ENCODE measurements around the gene HOXA10. TPM values are rescaled to one million over a fixed set of nuclear protein-coding genes. Genes with fewer than 3 reads are reported as not detected.

Gene HOXA10
- total and polyA plus RNA-seq, 2 experiments from 2014 or later, result 7.7 to 15.1 TPM

- H3K27me3 ChIP-seq, result peaks cover 82% of the 10 kb centered on the region
- peaks cover 4% of the 10 kb centered on the region for H3K4me1 ChIP-seq (ENCODE audit: insufficient read depth)
- H4K20me1 ChIP-seq (ENCODE audit: insufficient read depth, poor library complexity, severe bottlenecking), result peaks cover 22% of the 10 kb centered on the region
- no peaks in the 10 kb centered on the region for H3K9me2 ChIP-seq (replicated peaks; ENCODE audit: insufficient read depth)
- H3K4me2 ChIP-seq, result peak overlapping the region; percentile 90
- H3K79me2 ChIP-seq, result peaks cover 80% of the 10 kb centered on the region
- H3K9me3 ChIP-seq (ENCODE audit: low read depth), result no peaks in the 10 kb centered on the region
- no peak for DNase-seq (ENCODE audit: low spot score)
- H3K36me3 ChIP-seq (replicated peaks; ENCODE audit: insufficient read depth, low read depth), result no peaks in the 10 kb centered on the region
- H2AFZ ChIP-seq, result no peak overlapping the region
- WGBS (ENCODE audit: low lambda C conversion rate, missing lambda C conversion rate), result 13% methylated on average over 14 of the region's 14 CpGs
- TF ChIP-seq EZH2 (IDR thresholded peaks at IDR 0.05; ENCODE audit: borderline replicate concordance) (no peak), EZH2phosphoT487 (IDR thresholded peaks at IDR 0.05; ENCODE audit: low read depth, severe bottlenecking, unreplicated experiment) (no peak)
- TF ChIP-seq, protein P1, sequence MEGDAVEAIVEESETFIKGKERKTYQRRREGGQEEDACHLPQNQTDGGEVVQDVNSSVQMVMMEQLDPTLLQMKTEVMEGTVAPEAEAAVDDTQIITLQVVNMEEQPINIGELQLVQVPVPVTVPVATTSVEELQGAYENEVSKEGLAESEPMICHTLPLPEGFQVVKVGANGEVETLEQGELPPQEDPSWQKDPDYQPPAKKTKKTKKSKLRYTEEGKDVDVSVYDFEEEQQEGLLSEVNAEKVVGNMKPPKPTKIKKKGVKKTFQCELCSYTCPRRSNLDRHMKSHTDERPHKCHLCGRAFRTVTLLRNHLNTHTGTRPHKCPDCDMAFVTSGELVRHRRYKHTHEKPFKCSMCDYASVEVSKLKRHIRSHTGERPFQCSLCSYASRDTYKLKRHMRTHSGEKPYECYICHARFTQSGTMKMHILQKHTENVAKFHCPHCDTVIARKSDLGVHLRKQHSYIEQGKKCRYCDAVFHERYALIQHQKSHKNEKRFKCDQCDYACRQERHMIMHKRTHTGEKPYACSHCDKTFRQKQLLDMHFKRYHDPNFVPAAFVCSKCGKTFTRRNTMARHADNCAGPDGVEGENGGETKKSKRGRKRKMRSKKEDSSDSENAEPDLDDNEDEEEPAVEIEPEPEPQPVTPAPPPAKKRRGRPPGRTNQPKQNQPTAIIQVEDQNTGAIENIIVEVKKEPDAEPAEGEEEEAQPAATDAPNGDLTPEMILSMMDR (IDR thresholded peaks at IDR 0.05; ENCODE audit: poor library complexity), result no peak
- peak overlapping the region; percentile 57 for H3K4me3 ChIP-seq
- H3K27ac ChIP-seq, result peak overlapping the region; percentile 82
These were observed 26.9 kb upstream of the HOXA10 start for GRCh38 chr7:27200761-27201579.

- TF ChIP-seq, protein P1 (IDR thresholded peaks at IDR 0.05; ENCODE audit: poor library complexity), result no peak
- TF ChIP-seq EZH2phosphoT487 (IDR thresholded peaks at IDR 0.05; ENCODE audit: low read depth, severe bottlenecking, unreplicated experiment), result no peak
- TF ChIP-seq EZH2 (IDR thresholded peaks at IDR 0.05; ENCODE audit: borderline replicate concordance), result peak; percentile 75
- no peak within 1 kb of the TSS for H2AFZ ChIP-seq
- peaks cover under 1% of the 10 kb centered on the region for H3K4me1 ChIP-seq (ENCODE audit: insufficient read depth)
- no peaks in the 10 kb centered on the region for H3K9me3 ChIP-seq (ENCODE audit: low read depth)
- peaks cover 80% of the 10 kb centered on the region for H3K27me3 ChIP-seq
- peak within 1 kb of the TSS; percentile 82 for H3K27ac ChIP-seq
- WGBS (ENCODE audit: low lambda C conversion rate, missing lambda C conversion rate), result 1% methylated on average over 66 of the region's 99 CpGs
- H3K9me2 ChIP-seq (replicated peaks; ENCODE audit: insufficient read depth), result no peaks in the 10 kb centered on the region
- H3K36me3 ChIP-seq (replicated peaks; ENCODE audit: insufficient read depth, low read depth), result no peaks in the 10 kb centered on the region
- peak within 1 kb of the TSS; percentile 96 for H3K4me2 ChIP-seq
- peaks cover 80% of the 10 kb centered on the region for H3K79me2 ChIP-seq
- H3K4me3 ChIP-seq, result peak within 1 kb of the TSS; percentile 59
- peak; percentile 89 for DNase-seq (ENCODE audit: low spot score)
- peaks cover 27% of the 10 kb centered on the region for H4K20me1 ChIP-seq (ENCODE audit: insufficient read depth, poor library complexity, severe bottlenecking)
These were observed 26.0 kb upstream of the HOXA10 start, which contains the start of gene HOXA13 for GRCh38 chr7:27199849-27200760. TSS of gene HOXA13 (minus strand) at chr7:27200091. CDS start at chr7:27200077, 14 bp downstream.

- no peaks in the 10 kb centered on the region for H3K9me2 ChIP-seq (replicated peaks; ENCODE audit: insufficient read depth)
- peak overlapping the region; percentile 25 for H3K4me3 ChIP-seq
- TF ChIP-seq EZH2 (IDR thresholded peaks at IDR 0.05; ENCODE audit: borderline replicate concordance), result peak; percentile 63
- TF ChIP-seq, protein P1 (IDR thresholded peaks at IDR 0.05; ENCODE audit: poor library complexity), result no peak
- H2AFZ ChIP-seq, result no peak overlapping the region
- no peak for DNase-seq (ENCODE audit: low spot score)
- H3K4me1 ChIP-seq (ENCODE audit: insufficient read depth), result no peaks in the 10 kb centered on the region
- H3K27ac ChIP-seq, result peak overlapping the region; percentile 36
- WGBS (ENCODE audit: low lambda C conversion rate, missing lambda C conversion rate), result 4% methylated on average over 69 of the region's 93 CpGs
- H4K20me1 ChIP-seq (ENCODE audit: insufficient read depth, poor library complexity, severe bottlenecking), result peaks cover 36% of the 10 kb centered on the region
- H3K27me3 ChIP-seq, result peaks cover 80% of the 10 kb centered on the region
- no peaks in the 10 kb centered on the region for H3K36me3 ChIP-seq (replicated peaks; ENCODE audit: insufficient read depth, low read depth)
- peak overlapping the region; percentile 96 for H3K4me2 ChIP-seq
- H3K9me3 ChIP-seq (ENCODE audit: low read depth), result no peaks in the 10 kb centered on the region
- H3K79me2 ChIP-seq, result peaks cover 80% of the 10 kb centered on the region
These were observed 25.0 kb upstream of the HOXA10 start for GRCh38 chr7:27198871-27199801.
